NOMO-1 treated with DMSO at 0.1 percent for 48 hours (cell line): ENCODE results near the gene SOST.
A peak's percentile ranks its signal among the peaks of the same experiment; 100 is the strongest.

ENCODE experiments used
- DNase-seq: peaks from one replicate; lab custom pipeline; 2025; ENCODE audit not compliant: unreplicated experiment; lab: John Stamatoyannopoulos, UW

SOST gene

GRCh38 chr17:43745541-43745940 lies 13.1 kb downstream of the SOST start:
- no peak for DNase-seq

GRCh38 chr17:43741636-43742035 lies 17.0 kb downstream of the SOST start:
- DNase-seq, result no peak

- no peak for DNase-seq
Measured at GRCh38 chr17:43740541-43740940, 18.1 kb downstream of the SOST start.

GRCh38 chr17:43737722-43738121 lies 20.9 kb downstream of the SOST start:
- DNase-seq, result no peak

- no peak for DNase-seq
Measured at GRCh38 chr17:43736389-43736788, 22.2 kb downstream of the SOST start.

- DNase-seq, result no peak
Measured at GRCh38 chr17:43734376-43734775, 24.2 kb downstream of the SOST start.

GRCh38 chr17:43733956-43734355 lies 24.6 kb downstream of the SOST start:
- DNase-seq, result no peak

GRCh38 chr17:43732958-43733357 lies 25.6 kb downstream of the SOST start:
- no peak for DNase-seq

- DNase-seq, result no peak
Measured at GRCh38 chr17:43728081-43728480, 30.5 kb downstream of the SOST start.

GRCh38 chr17:43723697-43724359 lies 34.8 kb downstream of the SOST start:
- DNase-seq, result no peak

GRCh38 chr17:43722870-43723665 lies 35.5 kb downstream of the SOST start:
- no peak for DNase-seq

GRCh38 chr17:43722269-43722619 lies 36.3 kb downstream of the SOST start:
- no peak for DNase-seq

- DNase-seq, result no peak
Measured at GRCh38 chr17:43721537-43722268, 36.9 kb downstream of the SOST start.

GRCh38 chr17:43720311-43721060 lies 38.1 kb downstream of the SOST start:
- peak; percentile 63 for DNase-seq

- DNase-seq, result peak; percentile 85
Measured at GRCh38 chr17:43719578-43719977, 39.0 kb downstream of the SOST start.

GRCh38 chr17:43718544-43718943 lies 40.0 kb downstream of the SOST start:
- DNase-seq, result no peak

GRCh38 chr17:43717913-43718312 lies 40.7 kb downstream of the SOST start:
- DNase-seq, result no peak

GRCh38 chr17:43714465-43715149 lies 44.0 kb downstream of the SOST start:
- peak; percentile 11 for DNase-seq

GRCh38 chr17:43713494-43714162 lies 45.0 kb downstream of the SOST start:
- peak; percentile 19 for DNase-seq

GRCh38 chr17:43712397-43712796 lies 46.2 kb downstream of the SOST start:
- no peak for DNase-seq
